ENCODE measurements around the gene TOP2A.

- TF ChIP-seq POLR2AphosphoS5 (IDR thresholded peaks at IDR 0.05; ENCODE audit: low read depth, low read length) (no peak), POLR2A (IDR thresholded peaks at IDR 0.05; ENCODE audit: low read depth, low read length) (no peak), SPI1 (IDR thresholded peaks at IDR 0.05; ENCODE audit: low read depth, low read length) (no peak), TAF1 (IDR thresholded peaks at IDR 0.05; ENCODE audit: low read depth, low read length) (no peak)
These were observed 40.5 kb upstream of the TOP2A start for GRCh38 chr17:40457964-40458791.
